GM23248 (cell line): Measurements from ENCODE around the gene CD19.

Experiments used
- EZH2 ChIP-seq: fragments of 200-600 bp; sonication (generic); IDR thresholded peaks from 2 replicates; pipeline ENCODE4 v1.6.1; 2018; ENCODE audit warnings: antibody characterized with exemption, mild to moderate bottlenecking; ENCODE audit not compliant: insufficient read depth, poor library complexity, severe bottlenecking
- EZH2phosphoT487 ChIP-seq: fragments of 200-600 bp; sonication (generic); IDR thresholded peaks from 2 replicates; pipeline ENCODE4 v1.6.1; 2018; ENCODE audit warnings: antibody characterized with exemption, moderate library complexity, mild to moderate bottlenecking, low read depth; ENCODE audit not compliant: insufficient read depth

- TF ChIP-seq EZH2 (no peak), EZH2phosphoT487 (no peak)
These were observed 52.3 kb downstream of the CD19 start for GRCh38 chr16:28984091-28984490.
